M059J (cell line): ENCODE data around the gene GANAB. TPM values are rescaled to one million over a fixed set of nuclear protein-coding genes. Genes with fewer than 3 reads are reported as not detected.
"Not testable (repeated sequence)": the region's sequence is repeated elsewhere in the genome, so short reads cannot be mapped to it uniquely, and the experiment has no call there.

Experiments
- DNase-seq: peaks from one replicate; pipeline ENCODE4 v3.0.0-alpha.2; 2012; ENCODE audit warnings: low read depth
- total RNA-seq: library from RNA; depleted of rRNA; stranded (reverse); fragments of >200 nt; shearing (Covaris generic); gene quantifications from 2 replicates; pipeline ENCODE4 v1.2.3, GENCODE V29; 2014; rRNA removed

The GANAB gene
- total RNA-seq, result 142 and 229 TPM in 2 replicates

- peak; percentile 98 for DNase-seq
Observed at GRCh38 chr11:62645946-62646824, at the start of gene GANAB. GANAB (minus strand) TSS chr11:62646613; CDS start chr11:62646599, 14 bp downstream.

GRCh38 chr11:62694455-62695167, 48.2 kb upstream of the GANAB start:
- DNase-seq, result peak; percentile 72

DNA sequence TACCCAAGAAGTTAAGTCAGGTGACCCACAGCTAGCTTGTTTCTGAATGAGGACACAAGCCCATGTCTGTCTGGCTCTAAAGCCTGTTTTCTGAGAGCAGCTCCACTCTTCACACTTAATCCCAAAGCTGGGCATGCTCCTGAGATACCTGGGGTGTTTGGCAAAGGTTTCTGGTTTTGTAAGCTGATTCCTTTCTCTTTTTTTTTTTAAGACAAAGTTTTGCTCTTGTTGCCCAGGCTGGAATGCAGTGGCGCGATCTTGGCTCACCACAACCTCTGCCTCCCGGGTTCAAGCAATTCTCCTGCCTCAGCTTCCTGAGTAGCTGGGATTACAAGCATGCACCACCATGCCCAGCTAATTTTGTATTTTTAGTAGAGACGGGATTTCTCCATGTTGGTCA, 47.2 kb upstream of the GANAB start:
- not testable (repeated sequence) for DNase-seq

DNA sequence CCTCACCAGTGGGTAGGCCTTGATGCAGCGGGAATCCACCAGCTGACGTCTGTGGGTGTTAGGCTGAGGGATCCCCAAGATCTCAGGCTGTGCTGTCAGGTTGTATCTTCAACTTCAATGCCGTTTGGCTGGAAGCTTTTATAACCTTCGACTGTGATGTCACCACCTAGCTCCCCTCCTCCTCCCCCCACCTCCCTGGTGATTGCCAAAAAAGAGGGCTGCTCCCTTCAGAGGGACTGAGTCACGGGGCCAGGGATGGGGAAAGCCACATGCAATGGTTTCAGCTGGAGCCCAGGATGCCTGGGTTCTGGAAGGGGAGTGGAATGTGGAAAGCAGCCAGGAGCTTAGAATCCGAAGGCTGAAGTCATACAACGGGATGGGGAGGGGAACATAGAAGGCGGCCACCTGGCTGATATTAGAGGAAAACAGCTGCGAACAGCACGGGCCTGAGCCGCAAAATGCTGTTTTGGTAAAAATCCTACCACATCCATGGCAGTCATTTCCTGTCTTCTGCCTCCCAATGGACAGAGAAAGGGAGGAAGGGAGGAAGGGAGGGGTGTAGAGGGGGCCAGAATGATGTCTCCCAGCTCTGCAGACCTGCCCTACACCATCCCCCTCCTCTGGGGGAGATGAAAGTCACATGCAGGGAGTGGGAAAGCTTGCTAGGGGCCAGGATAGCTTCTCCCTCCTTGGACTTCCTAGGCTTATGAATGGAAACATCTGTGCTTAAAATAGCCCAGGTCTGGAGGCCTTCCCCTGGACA, 43.2 kb upstream of the GANAB start, which contains the start of gene LRRN4CL:
LRRN4CL (minus strand) TSS at position 110 of the 763 bp plus-strand sequence. CDS start 1,022 bp downstream, outside the sequence.
- DNase-seq, result peak; percentile 90

- no peak for DNase-seq
Observed at GRCh38 chr11:62688491-62688890, 42.1 kb upstream of the GANAB start.

GRCh38 chr11:62687508-62688396, 41.3 kb upstream of the GANAB start:
- DNase-seq, result no peak

- no peak for DNase-seq
Observed at GRCh38 chr11:62682518-62682917, 36.1 kb upstream of the GANAB start.

- DNase-seq, result peak; percentile 85
Observed at GRCh38 chr11:62680825-62681240, 34.4 kb upstream of the GANAB start.

- DNase-seq, result peak; percentile 83
Observed at GRCh38 chr11:62678770-62679696, 32.6 kb upstream of the GANAB start, which contains the start of gene UBXN1. UBXN1 (minus strand) TSS chr11:62679073; CDS start chr11:62678923, 150 bp downstream.

- DNase-seq, result no peak
Observed at GRCh38 chr11:62678433-62678769, 32.0 kb upstream of the GANAB start.

DNA sequence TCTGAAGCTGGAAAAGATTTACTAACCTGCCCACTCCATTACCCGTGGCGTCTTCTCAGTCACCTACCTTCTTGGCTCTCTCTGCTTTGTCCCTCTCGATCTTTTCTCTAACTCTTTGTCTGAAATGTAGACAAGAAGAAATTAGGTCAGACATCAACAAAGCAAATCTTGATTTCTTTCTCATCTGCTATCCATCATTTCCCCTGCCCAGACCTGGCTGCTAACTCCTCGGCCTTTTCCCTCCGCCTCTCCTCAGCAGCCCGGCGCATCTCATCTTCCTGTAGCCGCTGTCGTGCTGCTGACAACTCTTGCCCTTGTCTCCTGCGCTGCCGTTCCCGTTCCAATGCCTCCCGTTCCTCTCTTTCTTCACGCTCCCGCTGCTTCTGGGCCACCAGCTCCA, 31.3 kb upstream of the GANAB start:
- DNase-seq, result no peak

DNA sequence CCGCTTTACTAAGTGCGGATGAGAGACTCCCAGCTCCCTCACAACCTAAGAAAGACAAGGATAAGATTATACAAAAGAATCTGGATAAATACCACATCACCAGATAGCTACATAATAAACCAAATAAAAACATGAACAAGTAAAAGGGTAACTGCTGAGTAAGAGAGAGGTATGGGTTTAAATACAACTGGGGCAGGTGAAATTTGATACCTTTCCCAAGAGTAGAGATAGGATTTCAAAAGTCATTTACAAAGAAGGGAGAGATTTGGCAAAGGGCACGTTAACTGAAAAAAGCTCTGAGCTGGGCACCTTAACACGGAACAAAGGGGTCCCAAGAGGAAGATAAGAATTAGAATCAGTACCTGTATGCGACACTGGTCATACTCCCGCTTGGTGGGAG, 30.7 kb upstream of the GANAB start:
- no peak for DNase-seq

DNA sequence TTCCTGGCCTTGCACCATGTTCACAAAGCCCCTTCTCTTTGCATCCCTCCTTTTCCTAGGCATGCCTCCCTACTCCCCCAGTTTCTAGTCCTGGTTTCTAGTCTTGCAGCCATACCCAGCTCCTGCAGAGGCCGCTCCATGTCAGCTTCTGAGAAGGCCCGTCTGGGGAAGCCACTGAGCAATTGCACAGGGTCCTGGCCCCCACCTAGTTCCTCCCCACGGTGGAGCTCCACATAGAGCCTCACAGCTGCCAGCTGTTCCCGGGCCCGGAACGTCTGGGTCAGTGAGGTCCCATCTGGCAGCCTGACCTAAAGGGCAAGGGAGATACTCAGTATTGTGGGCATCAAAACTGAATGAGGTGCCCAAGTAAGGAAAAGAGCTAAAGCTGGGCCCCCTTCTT, 30.3 kb upstream of the GANAB start:
- no peak for DNase-seq

DNA sequence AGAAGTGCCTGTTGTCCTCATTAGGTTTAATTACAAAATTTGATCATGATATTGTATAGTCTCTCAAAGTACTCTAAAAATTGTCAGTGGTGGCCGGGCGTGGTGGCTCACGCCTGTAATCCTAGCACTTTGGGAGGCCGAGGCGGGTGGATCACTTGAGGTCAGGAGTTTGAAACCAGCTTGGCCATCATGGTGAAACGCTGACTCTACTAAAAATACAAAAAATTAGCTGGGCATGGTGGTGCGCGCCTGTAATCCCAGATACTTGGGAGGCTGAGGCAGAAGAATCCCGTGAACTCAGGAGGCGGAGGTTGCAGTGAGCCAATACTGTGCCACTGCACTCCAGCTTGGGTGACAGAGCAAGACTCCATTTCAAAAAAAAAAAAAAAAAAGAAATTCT, 29.0 kb upstream of the GANAB start:
- not testable (repeated sequence) for DNase-seq

- no peak for DNase-seq
Observed at GRCh38 chr11:62673196-62673525, 26.7 kb upstream of the GANAB start.

GRCh38 chr11:62671608-62672389, 25.4 kb upstream of the GANAB start, which contains the start of the genes LBHD1 and UQCC3:
LBHD1 (minus strand) TSS chr11:62672267; CDS start chr11:62670031, 2,236 bp downstream.
UQCC3 (plus strand) TSS chr11:62671673; CDS start chr11:62671746, 73 bp downstream.
- DNase-seq, result peak; percentile 84

- no peak for DNase-seq
Observed at GRCh38 chr11:62671236-62671607, 24.8 kb upstream of the GANAB start.

- peak; percentile 32 for DNase-seq
Observed at GRCh38 chr11:62669420-62670161, 23.2 kb upstream of the GANAB start.
